ENCODE results near the gene BIN1.
"Not testable (repeated sequence)": the region's sequence is repeated elsewhere in the genome, so short reads cannot be mapped to it uniquely, and the experiment has no call there.

BIN1 gene

DNA sequence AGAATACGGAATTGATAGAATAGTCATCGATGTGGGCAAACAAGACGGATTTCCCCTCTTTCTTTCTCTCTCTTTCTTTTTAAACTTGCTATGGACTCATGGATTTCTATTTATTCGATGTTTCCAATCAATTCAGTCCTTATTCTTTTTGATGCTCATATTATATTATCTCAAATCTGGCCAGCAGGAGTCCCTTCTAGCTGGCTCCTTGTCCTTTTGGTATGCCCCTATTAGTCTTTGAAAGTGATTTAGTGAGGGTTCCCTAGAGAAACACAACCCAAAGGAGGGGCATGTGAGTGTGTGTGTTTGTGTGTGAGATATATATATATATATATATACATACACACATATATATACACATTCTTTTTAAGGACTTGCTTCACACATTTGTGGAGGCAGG is 23.5 kb upstream of the BIN1 start:
- no peak for DNase-seq

DNA sequence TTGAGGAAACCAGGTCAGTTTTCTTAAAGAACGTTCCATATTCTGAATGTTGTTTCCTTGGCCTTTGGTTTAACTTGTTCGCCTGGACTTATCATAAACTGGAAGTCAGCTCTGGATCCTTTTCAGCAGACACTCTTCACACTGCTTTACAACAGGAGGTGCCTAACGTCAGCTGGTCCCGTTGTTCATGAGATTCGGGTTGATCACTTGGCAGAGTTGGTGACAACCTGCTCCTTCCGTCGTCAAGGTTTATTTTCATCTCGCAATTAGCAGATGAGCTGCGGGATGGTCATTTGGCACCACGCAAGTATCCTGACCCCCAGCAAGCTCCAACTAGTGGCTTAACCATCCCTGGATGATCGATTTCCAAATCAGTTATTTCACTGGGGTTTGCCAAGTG is 23.0 kb upstream of the BIN1 start:
- no peak for DNase-seq

DNA sequence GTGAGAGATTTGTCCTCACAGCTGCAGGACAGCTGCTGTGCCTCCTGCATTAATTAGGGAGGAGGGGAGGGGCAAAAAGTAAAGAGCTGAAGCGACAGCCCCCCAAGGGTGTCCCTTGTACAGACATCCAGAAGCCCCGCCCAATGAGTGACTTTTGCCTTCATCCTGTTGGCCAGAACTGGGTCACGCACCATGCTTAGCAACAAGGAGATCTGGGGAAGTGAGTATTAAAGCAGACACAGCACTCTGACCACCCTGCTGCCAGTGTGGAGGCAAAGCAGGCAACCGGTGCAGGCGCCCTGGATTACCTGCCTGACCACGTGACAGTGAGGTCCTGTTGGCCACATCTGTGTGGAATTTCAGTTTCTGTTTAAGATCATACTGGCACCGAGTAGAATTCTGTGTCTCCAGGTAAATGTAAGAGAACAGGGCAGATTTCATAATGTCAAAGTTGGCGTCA is 21.5 kb upstream of the BIN1 start:
- no peak for DNase-seq

DNA sequence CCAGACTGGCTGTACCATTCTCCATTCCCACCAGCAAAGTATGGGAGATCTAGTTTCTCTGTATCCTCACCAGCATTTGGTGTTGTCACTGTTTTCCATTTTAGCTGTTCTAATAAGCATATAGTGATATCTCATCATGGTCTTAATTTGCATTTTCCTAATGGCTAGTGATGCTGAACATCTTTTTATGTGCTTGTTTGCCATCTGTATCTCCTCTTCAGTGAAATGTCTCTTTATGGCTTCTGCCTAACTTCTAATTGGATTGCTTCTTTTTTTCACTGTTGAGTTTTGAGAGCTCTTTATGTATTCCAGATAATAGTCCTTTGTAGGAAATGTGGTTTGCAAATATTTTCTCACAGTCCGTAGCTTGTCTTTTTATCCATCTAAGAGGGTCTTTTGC is 18.9 kb upstream of the BIN1 start:
- DNase-seq: no peak

DNA sequence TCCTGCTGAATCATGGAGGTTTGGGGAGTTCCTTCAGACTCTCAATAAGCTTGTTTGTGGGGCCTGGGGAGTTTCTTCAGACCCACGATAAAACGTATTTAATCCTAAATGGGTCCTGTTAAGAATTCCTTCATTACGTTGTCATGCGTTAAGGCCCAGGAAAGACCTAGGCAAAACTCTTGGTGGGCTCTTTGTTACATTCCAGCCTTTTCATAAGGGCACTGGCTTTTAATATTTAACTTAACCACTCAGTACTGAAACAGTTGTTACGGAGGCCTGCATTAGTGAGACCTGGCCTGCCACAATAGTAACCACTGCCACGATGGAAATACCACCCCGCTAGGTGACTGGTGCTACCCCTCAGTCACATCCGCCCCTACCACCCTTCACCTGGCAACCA is 17.5 kb upstream of the BIN1 start:
- no peak for DNase-seq

DNA sequence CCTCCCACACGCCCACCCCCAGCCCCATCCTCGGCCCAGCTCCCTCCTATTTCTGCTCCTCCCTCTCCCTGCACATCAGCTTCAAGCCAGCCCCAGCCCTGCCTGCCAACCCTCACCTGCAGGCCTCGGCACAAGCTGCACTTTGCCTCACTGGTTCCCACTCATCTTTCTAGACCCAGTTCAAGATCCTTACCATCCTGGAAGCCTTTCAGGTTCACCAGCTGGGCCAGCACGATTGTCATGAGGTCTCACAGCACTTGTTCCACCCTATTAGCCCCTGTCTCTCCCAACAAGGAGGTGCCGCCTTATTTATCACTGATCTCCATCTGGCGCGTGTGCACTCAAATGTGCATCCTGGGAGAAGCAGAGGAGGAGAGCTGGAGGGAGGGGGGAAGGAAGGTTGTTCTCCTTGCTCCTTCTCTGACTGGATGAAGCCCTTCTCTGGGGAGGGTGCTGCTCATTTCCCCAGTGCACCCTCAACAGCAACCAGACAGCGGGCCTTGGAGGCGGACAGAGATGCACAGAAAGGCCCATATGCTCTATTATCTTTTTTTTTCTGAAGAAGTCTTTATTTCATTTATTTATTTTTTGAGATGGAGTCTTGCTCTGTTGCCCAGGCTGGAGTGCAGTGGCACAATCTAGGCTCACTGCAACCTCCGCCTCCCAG is 15.5 kb upstream of the BIN1 start:
- DNase-seq: no peak

DNA sequence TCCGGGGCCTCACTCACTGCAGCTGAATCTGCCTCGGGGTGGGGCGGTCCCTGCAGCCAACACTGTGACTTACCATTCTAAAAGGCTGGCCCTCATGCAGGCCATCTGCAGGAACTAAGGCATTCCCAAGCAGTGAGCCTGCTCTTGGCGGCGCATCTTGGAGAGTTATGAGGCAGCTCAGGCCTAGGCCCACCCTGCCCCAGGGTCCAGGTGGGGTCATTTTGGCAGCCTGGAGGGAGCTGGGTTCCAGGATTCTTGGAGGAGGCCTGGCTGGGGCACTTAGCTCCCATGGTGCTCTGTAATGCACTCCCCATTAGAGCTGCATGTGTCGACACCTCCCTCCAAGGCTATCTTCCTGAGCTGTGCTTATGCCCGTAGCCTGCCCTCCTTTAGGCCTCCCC is 14.8 kb upstream of the BIN1 start:
- DNase-seq: no peak

DNA sequence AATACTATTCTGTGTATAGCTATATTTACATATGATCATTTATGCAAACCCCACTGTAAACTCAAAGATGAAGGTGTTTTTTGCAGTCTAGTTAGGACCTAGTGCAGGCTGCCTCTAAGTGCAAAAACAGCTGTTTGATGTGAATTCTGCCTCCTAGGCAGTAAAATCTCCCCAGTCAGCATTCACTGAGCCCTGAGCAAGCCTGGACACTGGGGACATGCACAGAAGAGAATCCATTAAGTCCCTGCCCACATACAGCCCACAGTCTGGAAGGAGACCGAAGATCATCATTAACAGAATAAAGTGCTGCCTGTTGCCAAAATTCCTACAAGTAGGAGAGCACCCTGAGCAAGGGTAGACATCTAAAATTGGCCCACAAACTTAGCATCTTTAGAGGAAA is 14.4 kb upstream of the BIN1 start:
- no peak for DNase-seq

DNA sequence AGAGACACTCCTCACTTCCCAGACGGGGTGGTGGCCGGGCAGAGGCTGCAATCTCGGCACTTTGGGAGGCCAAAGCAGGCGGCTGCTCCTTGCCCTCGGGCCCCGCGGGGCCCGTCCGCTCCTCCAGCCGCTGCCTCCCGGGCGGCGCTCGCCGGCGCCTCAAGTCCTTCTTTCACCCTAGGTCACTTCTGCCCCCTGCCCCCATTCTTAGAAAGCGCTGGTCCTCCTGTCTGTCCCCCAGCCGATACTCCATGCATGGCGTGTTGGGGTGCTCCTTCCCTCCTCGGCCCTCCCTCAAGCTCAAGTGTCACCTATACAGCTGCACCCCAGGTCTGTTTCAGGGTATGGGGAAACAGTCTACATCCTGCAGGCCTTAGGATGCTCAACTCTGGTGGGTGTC is 13.5 kb upstream of the BIN1 start:
- DNase-seq: not testable (repeated sequence)

DNA sequence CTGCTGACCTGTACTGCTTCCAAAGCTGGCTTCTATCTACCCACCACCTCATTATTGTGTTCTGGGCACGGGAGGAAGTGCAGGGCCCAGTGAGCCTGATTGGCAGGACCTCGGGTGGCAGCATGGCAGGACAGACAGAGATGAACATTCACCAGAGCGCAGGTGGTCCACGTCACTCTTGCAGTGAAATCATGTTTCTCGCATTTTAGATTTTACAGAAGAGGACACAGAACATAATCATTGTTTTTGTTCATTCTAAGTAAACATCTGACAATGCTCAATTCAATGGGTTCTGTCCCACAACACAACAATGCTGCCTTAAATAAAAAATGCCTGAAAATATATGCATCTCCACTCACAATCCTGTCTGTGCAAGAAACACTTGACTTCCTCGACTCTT is 11.5 kb upstream of the BIN1 start:
- DNase-seq: no peak

DNA sequence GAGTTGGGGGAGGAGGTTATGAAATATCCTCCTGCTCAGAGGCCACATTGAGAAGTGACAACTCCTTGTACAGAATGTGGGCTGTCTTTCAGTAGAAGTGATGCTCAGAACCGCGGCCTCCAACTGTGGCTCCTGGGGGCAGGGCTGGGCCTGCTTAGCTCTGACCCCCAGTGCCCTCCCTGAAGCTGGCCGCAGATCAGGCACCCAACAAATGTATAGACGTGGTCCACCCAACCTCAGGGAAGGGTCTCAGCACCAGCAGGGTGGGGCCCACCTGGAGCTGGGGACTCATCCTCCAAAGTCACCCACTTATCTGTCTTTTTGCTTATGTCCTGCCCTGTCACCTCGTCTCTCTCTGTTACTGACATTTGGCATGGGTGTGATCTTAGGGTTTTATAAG is 11.1 kb upstream of the BIN1 start:
- no peak for DNase-seq

DNA sequence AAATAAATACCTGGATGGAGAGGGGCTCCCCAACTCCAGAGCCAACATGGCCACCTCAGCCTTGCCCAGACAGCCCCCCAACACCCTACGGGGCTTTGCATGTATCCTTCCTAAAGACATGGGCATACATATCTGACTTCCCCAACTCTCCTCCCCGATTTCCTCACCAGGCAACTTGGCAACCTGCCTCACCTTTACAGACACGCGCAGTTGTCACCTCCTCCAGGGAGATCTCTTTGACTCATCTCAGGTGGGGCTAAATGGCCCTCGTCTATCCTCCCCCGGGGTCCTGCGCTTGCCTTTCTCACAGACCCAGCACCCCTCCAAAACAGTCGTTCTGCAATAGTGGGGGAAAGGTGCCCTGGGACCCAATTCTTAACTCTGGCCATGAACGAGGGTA is 10.6 kb upstream of the BIN1 start:
- no peak for DNase-seq

DNA sequence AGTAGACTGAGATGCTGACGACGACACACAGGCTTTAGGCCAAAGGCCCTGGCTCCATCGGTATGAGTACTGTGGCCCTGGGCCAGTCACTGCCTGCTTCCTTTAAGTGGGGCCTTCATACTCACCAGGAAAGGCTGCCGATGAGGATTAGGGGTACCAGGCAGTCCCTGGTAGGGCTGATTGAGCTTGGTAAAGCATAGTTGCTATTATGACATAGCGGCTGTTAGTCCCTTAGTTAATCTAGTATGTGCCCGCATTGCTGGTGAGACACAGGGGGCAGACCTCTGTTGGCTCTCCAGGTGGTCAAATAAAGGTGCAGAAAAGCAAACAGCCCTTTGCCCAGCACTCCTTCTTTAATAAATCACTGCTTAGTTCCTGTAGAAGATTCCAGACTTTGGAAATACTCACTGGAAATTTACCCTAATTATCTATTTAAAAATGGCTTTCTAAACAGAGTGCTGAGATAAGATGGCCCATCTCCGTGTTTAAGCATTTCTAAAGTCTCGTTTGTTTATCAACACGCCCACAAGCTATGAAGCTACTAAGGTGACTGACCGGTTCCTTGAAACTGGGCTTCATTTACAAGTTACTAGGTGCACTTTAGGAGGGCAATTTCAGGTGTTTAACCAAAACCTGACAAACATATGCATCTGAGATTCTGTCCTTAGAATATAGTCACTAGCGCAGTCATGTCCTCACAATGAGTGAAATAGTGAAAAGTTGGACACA is 8.7 kb upstream of the BIN1 start:
- DNase-seq: no peak

DNA sequence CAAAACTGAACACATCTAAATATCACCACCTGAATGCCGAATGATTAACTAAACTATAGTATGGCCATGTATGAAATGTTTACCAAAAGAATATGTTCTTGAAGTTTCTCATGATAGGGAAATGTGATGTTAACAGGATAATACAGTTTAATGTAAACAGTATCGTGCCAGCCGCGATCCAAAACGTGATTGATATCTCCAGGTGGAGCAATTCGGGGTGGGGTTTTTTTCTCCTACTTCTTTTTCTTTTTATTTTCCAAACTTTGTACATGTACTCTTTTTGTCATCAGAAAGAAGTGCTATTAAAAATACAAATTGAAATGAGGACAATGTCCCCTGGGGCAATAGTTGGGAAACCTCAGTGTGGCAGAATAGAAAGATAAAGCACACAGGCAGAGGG is 4.0 kb upstream of the BIN1 start:
- no peak for DNase-seq

DNA sequence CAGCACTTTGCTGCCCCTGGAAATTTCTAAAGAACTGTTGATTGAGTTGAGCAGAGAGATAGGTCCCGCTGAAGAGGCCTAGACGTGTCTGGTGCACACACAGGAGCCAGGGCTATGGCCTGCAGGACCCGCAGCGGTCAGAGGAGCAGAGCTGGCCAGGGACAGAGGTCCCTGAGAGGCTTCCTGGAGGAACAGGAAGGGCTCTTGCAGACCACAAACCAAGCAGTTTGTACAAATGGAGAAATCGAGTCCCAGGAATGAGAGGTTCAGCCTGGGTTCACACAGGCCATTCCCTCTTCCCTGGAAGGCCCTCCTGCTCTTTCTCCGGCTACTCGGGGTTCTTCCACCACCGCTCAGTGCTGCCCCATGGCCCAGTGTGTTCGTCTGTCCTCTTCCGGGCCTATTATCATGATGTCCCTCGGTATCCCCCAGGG is 1.2 kb upstream of the BIN1 start:
- no peak for DNase-seq

DNA sequence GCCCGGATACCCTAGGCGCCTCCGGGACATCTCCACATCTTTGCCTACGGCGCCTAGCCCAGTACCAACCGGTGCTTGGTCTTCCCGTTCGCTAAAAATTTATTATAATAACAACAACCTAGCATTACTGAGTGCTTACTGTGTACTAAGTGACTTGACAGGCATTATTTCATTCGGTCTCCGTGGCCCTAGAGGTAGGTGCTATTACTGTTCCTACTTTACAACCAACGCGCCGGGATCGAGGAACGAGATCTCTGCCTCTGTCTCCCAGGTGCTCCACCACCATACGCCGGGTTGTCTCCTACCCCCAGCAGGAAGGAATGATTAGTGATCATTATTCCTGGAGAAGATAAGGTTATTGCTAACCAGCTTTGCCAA is 657 bp upstream of the BIN1 start:
- DNase-seq: no peak

DNA sequence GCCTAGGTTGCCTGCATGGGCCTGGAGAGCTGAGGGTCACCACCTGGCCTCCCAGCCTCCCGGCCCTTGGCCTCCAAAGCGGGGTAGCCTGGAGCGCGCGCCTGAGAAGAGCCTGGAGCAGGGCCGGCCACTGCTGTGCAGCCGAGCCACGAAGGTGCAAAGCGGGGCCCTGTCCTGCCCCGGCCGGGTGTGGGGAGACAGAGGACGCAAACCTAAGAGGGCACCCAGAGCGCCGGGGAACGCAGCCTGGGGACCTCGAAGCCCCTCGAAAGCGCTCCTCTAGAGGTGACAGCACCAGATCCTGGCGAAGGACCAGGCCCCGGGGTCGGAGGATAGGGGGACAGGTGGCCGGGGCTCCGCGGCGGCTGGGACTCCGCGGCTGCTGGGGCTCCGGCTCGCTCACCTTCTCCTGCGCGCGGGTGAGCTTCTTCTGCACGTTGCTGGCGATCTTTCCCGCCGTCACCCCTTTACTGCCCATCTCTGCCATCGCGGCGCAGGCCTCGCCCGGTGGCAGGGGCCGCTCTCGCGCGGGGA is 430 bp downstream of the BIN1 start:
- no peak for DNase-seq

DNA sequence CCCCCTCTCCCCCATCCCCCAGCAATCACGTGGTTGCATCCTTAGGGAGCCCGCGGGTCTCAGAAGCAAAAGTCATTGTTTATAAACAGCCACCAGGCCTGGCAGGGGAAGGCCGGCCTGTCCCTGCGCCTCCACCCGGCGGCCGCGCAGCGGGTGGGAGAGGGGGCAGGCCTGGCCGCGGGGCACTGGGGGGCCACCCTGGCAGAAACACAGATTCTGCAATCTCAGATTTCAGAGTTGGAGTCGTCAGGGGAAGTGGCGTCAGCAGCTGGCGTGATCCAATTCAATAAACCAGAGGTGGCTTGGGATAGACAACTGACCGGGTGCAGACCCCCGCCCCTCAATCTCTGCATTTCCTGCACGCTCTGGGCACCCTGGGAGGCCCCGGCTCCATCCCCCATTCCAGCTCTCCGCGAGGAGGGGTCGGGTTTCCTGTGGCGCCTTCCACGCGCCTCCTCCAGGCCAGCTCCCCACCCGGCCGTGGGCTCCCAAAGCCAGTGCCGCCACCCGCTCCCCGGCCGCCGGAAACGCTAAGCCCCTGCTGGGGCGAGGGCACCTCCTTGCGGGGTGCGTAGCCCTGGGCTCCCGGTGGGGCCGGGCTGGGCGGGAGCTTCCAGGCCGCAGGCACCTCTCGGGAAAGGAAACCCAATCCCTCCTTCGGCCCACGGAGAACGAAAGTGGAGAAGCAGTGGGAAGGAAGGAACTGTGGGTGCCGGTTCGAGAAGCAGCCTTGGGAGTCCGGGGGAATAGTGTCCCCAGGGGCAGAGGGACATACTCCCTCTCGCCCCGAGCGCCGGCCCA is 1.1 kb downstream of the BIN1 start:
- DNase-seq: no peak

DNA sequence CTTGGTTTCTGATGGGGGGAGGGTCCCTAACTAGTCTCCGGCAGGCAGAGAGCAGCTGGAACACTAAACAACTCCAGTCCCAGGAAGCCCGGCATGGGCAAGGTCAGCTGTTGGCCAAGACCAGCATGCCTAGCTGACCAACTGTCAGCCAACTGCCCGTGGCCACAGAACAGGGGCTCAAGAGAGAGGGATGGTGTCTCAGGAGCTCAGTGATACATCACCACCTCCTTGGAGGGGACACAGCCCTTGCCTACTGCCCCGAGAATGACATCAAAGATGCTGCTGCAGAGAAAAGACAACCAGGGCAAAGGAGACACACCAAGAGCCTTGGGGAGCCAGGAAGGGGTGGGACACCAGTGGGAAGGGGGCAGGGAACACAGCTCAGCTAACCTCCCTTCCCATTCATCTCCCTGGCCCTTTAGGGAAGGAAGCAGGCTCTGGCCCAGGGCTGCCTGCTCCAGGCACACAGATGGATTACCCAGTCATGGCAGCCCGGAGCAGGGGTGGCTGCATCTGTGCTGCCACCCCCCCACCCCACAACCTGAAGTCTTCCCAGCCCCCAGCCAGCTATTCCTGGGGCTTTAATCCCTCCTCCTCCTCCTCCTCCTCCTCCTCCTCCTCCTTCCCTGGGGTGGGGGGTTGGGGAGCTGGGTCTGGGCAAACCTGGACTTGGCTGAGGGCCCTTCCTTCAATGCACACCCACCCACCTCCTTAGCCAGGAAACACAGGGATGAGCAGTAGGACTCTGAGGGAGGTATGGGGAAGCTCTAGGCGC is 1.9 kb downstream of the BIN1 start:
- no peak for DNase-seq

DNA sequence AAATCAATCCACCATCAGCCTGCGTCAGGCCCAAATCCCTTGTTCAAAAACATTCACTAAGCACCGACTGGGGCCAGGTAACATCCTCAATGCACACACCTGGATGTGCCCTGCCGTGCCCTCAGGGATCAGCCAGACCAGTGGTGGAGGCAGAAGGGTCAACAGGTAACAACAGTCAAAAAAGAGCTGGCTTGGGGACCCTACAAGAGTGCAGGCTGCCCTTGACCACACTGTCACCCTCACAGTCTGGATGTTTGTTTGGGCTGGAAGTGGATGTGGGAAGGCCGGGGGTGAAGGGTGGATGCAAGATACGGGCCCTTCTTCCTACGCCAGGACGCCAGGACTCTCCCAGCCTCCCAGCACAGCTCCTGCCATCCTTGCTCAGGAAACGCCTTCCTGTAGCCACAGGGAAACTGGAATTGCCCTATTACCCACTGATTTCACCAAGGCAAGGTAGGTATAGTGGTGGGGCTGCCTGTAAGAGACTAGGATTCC is 2.7 kb downstream of the BIN1 start:
- no peak for DNase-seq

DNA sequence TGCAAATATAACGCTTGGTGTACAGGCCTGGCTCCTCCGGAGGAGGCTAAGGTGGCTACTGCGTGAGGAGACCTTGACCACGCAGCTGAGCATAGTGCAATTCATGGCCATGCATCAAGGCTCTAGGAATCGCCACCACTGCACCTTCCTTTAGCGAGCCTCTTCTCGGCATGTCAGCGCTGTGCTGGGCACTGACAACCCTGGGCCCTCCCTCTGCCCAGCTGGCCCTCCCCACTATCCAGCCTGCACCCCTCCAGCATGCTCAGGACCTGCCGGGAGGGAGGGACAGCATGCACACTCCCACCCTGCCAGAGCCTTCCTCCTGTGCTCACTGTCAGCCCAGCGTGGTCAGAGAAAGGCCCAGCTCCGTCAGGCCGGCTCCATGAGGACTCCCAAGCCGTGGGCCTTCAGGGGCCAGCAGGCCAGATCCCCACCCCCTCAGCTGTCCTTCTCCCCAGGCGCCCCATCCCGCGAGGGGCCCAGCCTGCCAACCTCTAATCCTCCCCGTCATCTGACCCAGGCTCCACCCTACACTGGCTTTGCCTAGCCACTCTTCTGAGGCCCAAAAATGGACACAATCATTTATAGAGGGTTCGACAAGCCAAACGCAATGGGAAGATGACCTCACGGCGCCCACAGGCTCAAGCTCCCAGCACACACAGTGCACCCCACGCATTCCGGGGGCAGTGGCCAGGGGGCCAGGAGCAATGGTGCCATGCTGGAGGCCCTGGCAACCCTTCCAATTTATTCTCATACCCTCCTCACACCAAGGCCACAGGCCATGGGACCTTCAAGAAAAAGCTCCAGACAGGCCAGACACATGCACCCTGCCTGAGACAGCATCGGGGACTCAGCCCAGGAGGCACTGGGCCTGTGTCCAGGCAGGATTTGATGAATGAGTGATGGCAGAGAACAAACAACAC is 3.5 kb downstream of the BIN1 start:
- DNase-seq: no peak
